Breast epithelium (tissue), 4 donors: ENCODE measurements around the gene HAUS8. TPM values are rescaled to one million over a fixed set of nuclear protein-coding genes. Genes with fewer than 3 reads are reported as not detected.

Source experiments
- DNase-seq, 2 donors: peaks; one replicate each; pipeline ENCODE4 v3.0.0-alpha.2; 2019; ENCODE audit warnings: low spot score in 2 of 2
- H3K27ac ChIP-seq, 2 donors: fragments of 200-600 bp; sonication (generic) in 1 of 2; one replicate each; pipeline ENCODE4 v1.5.1; 2016 to 2019; ENCODE audit warnings: mild to moderate bottlenecking in 1 of 2
- H3K27me3 ChIP-seq, 2 donors: fragments of 200-600 bp; sonication (generic) in 1 of 2; one replicate each; pipeline versions ENCODE4 v1.5.1 to v1.6.0; 2017 to 2019; ENCODE audit warnings: control low read depth in 1 of 2, mild to moderate bottlenecking in 1 of 2
- H3K36me3 ChIP-seq: fragments of 200-600 bp; one replicate; pipeline ENCODE4 v1.5.1; 2019
- H3K4me1 ChIP-seq, 2 donors: fragments of 200-600 bp; sonication (generic); one replicate each; pipeline ENCODE4 v1.5.1; 2016 to 2019; ENCODE audit warnings: control low read depth in 1 of 2
- H3K4me3 ChIP-seq, 3 donors: fragments of 200-600 bp; sonication (generic); 1 replicate in 2 of 3; 2 replicates in 1 of 3; pipeline ENCODE4 v1.5.1; 2016 to 2019; ENCODE audit warnings: mild to moderate bottlenecking in 3 of 3, moderate library complexity in 2 of 3
- H3K9me3 ChIP-seq, 2 donors: fragments of 200-600 bp; sonication (generic) in 1 of 2; one replicate each; pipeline ENCODE4 v1.5.1; 2016 to 2019; ENCODE audit warnings: control low read depth in 1 of 2
- POLR2A ChIP-seq: fragments of 450-650 bp; IDR thresholded peaks from one replicate; pipeline ENCODE4 v1.6.1; 2016; ENCODE audit warnings: antibody characterized with exemption, mild to moderate bottlenecking, moderate library complexity
- POLR2AphosphoS5 ChIP-seq, 3 donors: sonication (generic); formaldehyde crosslinking; IDR thresholded peaks; one replicate each; pipeline ENCODE4 v1.6.1; 2017; ENCODE audit warnings: antibody characterized with exemption in 3 of 3
- intact Hi-C: fragments of 100-400 bp; cut with DNase I; formaldehyde crosslinking; loops from one replicate; pipeline ENCODE4 v1.15.1; 2023; ENCODE audit warnings: low total_unique reads
- total RNA-seq, 3 donors: library from RNA; depleted of rRNA; stranded (reverse); fragments of >200 nt; gene quantifications; one replicate each; pipeline ENCODE4 v1.1.0, GENCODE V29; 2016
- TF ChIP-seq, protein P1 (sequence below), 3 donors: fragments of 450-650 bp; IDR thresholded peaks; one replicate each; pipeline ENCODE4 v1.5.1; 2016 to 2017; ENCODE audit warnings: antibody characterized with exemption in 3 of 3, mild to moderate bottlenecking in 3 of 3, moderate library complexity in 3 of 3

The HAUS8 gene
- total RNA-seq, 3 donors from 2014 or later, result 5.6 to 6.7 (median 5.8) TPM

- H3K4me3 ChIP-seq, result no peak overlapping the region
- no peaks in the 10 kb centered on the region for H3K27me3 ChIP-seq
- no peak overlapping the region for H3K27ac ChIP-seq
- intact Hi-C loops, result no loop called here
- TF ChIP-seq POLR2A, result no peak
- H3K36me3 ChIP-seq, result no peaks in the 10 kb centered on the region
- no peaks in the 10 kb centered on the region for H3K4me1 ChIP-seq
- DNase-seq, result no peak
- H3K9me3 ChIP-seq, result no peaks in the 10 kb centered on the region
These were observed 26.3 kb downstream of the HAUS8 start for GRCh38 chr19:17048885-17049453.

DNA sequence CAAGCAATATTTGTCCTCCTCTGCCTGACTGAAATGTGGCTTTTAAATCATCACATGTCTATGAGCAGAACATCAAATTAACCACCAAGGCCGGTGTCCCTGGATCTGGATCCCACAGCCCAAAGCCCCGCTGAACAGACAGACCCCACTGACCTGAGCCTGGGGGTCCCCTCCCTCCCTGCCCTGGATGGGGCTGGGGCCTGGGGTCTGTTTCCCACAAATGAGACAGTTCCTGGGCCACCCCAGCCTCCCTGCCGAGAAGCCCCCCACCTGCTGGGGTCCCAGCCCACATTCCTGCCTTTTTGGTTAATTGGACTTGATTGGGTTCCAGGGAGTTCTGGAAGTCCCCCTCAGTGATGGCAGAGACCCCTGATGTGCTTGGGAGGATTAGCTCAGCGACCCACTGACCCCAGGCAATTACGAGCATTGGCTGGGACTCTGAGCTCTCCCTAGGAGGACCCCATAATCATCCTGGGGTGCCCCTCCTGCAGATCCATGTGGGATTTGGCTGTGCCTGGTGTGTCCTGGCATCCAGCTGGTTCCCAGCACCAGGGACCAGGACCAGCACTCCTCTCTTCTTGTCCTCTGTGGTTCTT is 29.2 kb downstream of the HAUS8 start:
- no peaks in the 10 kb centered on the region for H3K27me3 ChIP-seq
- H3K4me3 ChIP-seq, result no peak overlapping the region
- DNase-seq, result no peak
- H3K27ac ChIP-seq, result no peak overlapping the region
- no peaks in the 10 kb centered on the region for H3K9me3 ChIP-seq
- intact Hi-C loops, result no loop called here
- TF ChIP-seq POLR2A (no peak), POLR2AphosphoS5 (IDR thresholded peaks at IDR 0.05) (no peak)
- TF ChIP-seq, protein P1, sequence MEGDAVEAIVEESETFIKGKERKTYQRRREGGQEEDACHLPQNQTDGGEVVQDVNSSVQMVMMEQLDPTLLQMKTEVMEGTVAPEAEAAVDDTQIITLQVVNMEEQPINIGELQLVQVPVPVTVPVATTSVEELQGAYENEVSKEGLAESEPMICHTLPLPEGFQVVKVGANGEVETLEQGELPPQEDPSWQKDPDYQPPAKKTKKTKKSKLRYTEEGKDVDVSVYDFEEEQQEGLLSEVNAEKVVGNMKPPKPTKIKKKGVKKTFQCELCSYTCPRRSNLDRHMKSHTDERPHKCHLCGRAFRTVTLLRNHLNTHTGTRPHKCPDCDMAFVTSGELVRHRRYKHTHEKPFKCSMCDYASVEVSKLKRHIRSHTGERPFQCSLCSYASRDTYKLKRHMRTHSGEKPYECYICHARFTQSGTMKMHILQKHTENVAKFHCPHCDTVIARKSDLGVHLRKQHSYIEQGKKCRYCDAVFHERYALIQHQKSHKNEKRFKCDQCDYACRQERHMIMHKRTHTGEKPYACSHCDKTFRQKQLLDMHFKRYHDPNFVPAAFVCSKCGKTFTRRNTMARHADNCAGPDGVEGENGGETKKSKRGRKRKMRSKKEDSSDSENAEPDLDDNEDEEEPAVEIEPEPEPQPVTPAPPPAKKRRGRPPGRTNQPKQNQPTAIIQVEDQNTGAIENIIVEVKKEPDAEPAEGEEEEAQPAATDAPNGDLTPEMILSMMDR (IDR thresholded peaks at IDR 0.05), result no peak
- no peaks in the 10 kb centered on the region for H3K4me1 ChIP-seq
- H3K36me3 ChIP-seq, result no peaks in the 10 kb centered on the region

DNA sequence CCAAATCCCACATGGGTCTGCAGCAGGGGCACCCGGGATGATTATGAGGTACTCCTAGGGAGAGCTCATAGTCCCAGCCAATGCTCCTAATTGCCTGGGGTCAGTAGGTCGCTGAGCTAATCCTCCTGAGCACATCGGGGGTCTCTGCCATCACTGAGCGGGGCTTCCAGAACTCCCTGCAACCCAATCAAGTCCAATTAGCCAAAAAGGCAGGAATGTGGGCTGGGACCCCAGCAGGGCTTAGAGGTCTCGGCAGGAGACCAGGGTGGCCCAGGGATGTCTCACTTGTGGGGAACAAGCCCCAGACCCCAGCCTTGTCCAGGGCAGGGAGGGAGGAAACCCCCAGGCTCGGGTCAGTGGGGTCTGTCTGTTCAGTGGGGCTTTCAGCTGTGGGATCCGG is 31.5 kb downstream of the HAUS8 start:
- Histone ChIP-seq H3K27ac (no peak overlapping the region), H3K4me1 (no peaks in the 10 kb centered on the region), H3K9me3 (no peaks in the 10 kb centered on the region), H3K4me3 (no peak overlapping the region), H3K36me3 (no peaks in the 10 kb centered on the region), H3K27me3 (no peaks in the 10 kb centered on the region)
- intact Hi-C loops, result loop anchor here (5.0 kb wide), 1 partner anchor 261 kb away; no protein-coding TSS in a partner anchor
- DNase-seq, result no peak
- TF ChIP-seq POLR2AphosphoS5 (IDR thresholded peaks at IDR 0.05) (no peak), POLR2A (no peak)
- TF ChIP-seq, protein P1 (IDR thresholded peaks at IDR 0.05), result no peak

GRCh38 chr19:17041976-17042375 is 33.3 kb downstream of the HAUS8 start:
- Histone ChIP-seq H3K9me3 (no peaks in the 10 kb centered on the region), H3K36me3 (no peaks in the 10 kb centered on the region), H3K4me1 (no peaks in the 10 kb centered on the region), H3K27me3 (no peaks in the 10 kb centered on the region), H3K4me3 (no peak overlapping the region), H3K27ac (no peak overlapping the region)
- intact Hi-C loops, result loop anchor here (5.0 kb wide), 1 partner anchor 260 kb away; no protein-coding TSS in a partner anchor
- DNase-seq, result no peak
- TF ChIP-seq POLR2A (no peak), POLR2AphosphoS5 (IDR thresholded peaks at IDR 0.05) (no peak)
- TF ChIP-seq, protein P1 (IDR thresholded peaks at IDR 0.05), result no peak

DNA sequence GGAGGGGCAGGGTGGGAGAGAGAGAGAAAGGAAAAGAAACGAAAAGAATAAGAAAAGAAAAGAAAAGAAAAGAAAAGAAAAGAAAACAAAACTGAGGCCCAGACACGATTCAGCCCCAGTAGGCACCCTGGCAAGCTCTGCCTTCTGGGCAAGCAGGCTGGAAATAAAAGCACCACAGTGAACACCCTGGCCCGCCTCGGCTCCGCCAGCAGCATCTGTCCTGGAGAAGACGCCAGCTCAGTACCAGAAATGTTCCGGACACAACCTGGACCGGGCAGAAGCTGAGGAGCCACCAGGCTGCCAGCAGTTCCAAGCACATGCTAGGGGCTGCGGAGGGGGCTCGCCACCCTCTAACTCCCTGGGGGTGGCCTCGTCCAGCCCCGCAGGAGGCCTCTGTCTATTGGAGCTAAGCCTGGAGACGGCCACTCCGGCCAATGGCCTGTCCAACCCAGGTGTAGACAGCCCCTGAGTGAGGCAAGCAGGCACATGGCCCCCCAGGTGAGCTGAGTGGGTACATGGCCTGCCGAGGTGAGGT is 37.2 kb downstream of the HAUS8 start:
- no peak overlapping the region for H3K4me3 ChIP-seq
- no peaks in the 10 kb centered on the region for H3K36me3 ChIP-seq
- H3K9me3 ChIP-seq, result no peaks in the 10 kb centered on the region
- intact Hi-C loops, result no loop called here
- no peaks in the 10 kb centered on the region for H3K4me1 ChIP-seq
- TF ChIP-seq, protein P1 (IDR thresholded peaks at IDR 0.05), result no peak
- TF ChIP-seq POLR2A (no peak), POLR2AphosphoS5 (IDR thresholded peaks at IDR 0.05) (no peak)
- no peaks in the 10 kb centered on the region for H3K27me3 ChIP-seq
- DNase-seq, result no peak
- H3K27ac ChIP-seq, result no peak overlapping the region
